Calu3 (cell line): ENCODE measurements around the gene LMO1. TPM values are rescaled to one million over a fixed set of nuclear protein-coding genes. Genes with fewer than 3 reads are reported as not detected.

ENCODE experiments used
- BruUV-seq: library from RNA; stranded (reverse); fragments of 400-500 nt; replicated peaks from 2 replicates; lab custom pipeline; 2021; lab: Mats Ljungman, UMichigan
- CTCF ChIA-PET: fragments of 300-600 bp; sonication (Branson Sonifier 250); formaldehyde crosslinking; loops from one replicate; lab custom pipeline; 2022; ENCODE audit warnings: antibody characterized with exemption; lab: Charles Lee
- DNase-seq: peaks from one replicate; pipeline ENCODE4 v3.0.0; 2022
- H3K27ac Mint-ChIP-seq: one replicate; pipeline ENCODE4 v1.8.0; 2022; ENCODE audit warnings: mixed read lengths; ENCODE audit not compliant: unreplicated experiment
- H3K27me3 Mint-ChIP-seq: one replicate; pipeline ENCODE4 v1.8.0; 2022; ENCODE audit warnings: mixed read lengths; ENCODE audit not compliant: unreplicated experiment
- H3K36me3 Mint-ChIP-seq: one replicate; pipeline ENCODE4 v1.8.0; 2022; ENCODE audit warnings: mild to moderate bottlenecking, moderate library complexity, mixed read lengths; ENCODE audit not compliant: insufficient read depth, unreplicated experiment
- H3K4me1 Mint-ChIP-seq: one replicate; pipeline ENCODE4 v1.8.0; 2022; ENCODE audit warnings: mild to moderate bottlenecking, low read depth, mixed read lengths; ENCODE audit not compliant: unreplicated experiment
- H3K4me3 Mint-ChIP-seq: one replicate; pipeline ENCODE4 v1.8.0; 2022; ENCODE audit warnings: mild to moderate bottlenecking, low read depth, moderate library complexity, mixed read lengths; ENCODE audit not compliant: unreplicated experiment
- H3K9me3 Mint-ChIP-seq: one replicate; pipeline ENCODE4 v1.8.0; 2022; ENCODE audit warnings: low read depth, mixed read lengths; ENCODE audit not compliant: unreplicated experiment
- CTCF ChIP-seq: fragments of 200-600 bp; IDR thresholded peaks from one replicate; pipeline ENCODE4 v1.8.0; 2022; ENCODE audit warnings: antibody characterized with exemption; ENCODE audit not compliant: unreplicated experiment
- intact Hi-C: fragments of 100-400 bp; cut with micrococcal nuclease; formaldehyde crosslinking; loops from one replicate; pipeline ENCODE4 v1.10.0; 2022; ENCODE audit not compliant: unreplicated experiment
- total RNA-seq: library from RNA; stranded (reverse); gene quantifications from 2 replicates; pipeline ENCODE4 v1.2.3, GENCODE V29; 2022

Gene LMO1
- total RNA-seq, 1 experiment from 2014 or later = not detected

DNA sequence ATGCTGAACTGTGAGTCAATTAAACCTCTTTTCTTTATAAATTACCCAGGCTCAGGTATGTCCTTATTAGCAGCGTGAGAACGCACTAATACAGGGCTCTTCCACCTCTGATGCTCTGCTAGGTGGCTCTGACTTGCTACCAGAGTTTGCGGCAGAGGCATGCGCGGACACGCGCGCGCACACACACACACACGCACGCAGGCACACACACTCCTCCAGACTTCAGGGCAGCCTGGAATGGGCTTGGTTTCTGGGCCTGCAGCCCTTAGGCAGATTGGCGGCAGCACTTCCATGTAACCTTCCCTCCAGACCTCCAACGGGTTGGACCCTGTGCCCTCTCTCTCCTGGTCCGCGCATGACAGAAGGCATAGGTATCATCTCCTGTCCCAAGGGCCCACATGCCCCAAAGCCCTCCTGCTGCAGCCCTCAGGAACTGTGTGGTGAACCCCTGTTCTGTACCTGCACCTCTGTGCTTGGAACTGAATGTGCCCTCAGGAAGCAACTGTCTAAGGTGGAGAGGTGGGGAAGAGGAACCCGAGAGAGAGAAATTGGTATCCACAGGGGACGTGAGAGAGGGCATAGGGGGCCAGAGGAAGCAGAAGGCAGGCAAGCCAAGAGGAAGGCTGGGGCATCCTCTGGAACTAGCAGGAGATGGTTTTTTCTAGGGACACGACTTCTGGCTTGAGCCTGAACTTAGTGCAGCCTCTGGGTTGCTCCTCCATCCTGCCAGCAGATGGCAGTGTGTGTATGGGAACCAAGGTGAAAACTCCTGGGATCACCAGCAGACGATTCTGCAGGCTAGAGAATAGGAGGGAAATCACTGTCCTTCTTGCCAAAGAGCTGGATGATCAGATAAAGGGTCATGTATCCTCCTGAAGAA, 71.4 kb downstream of the LMO1 start:
- no peaks in the 10 kb centered on the region for H3K9me3 Mint-ChIP-seq
- peak; percentile 67 for DNase-seq
- CTCF ChIA-PET = interaction anchor here (0.6 to 1.6 kb wide), 2 partner anchors 374 to 448 kb away, joined by 4 to 5 read pairs; no protein-coding TSS in a partner anchor
- peaks cover 49% of the 10 kb centered on the region for H3K27me3 Mint-ChIP-seq
- intact Hi-C loops = loop anchor here (1.0 kb wide), 1 partner anchor 374 kb away; no protein-coding TSS in a partner anchor
- no peak overlapping the region for H3K4me3 Mint-ChIP-seq
- no peaks in the 10 kb centered on the region for H3K4me1 Mint-ChIP-seq
- peak; percentile 55 for TF ChIP-seq CTCF
- H3K27ac Mint-ChIP-seq = no peak overlapping the region
- H3K36me3 Mint-ChIP-seq = no peaks in the 10 kb centered on the region
- BruUV-seq = no TSS peak

GRCh38 chr11:8190431-8190830, 73.2 kb downstream of the LMO1 start:
- H3K4me1 Mint-ChIP-seq = no peaks in the 10 kb centered on the region
- intact Hi-C loops = no loop called here
- BruUV-seq = no TSS peak
- no peak overlapping the region for H3K27ac Mint-ChIP-seq
- CTCF ChIA-PET = interaction anchor here (0.5 kb wide), 1 partner anchor 601 kb away, joined by 3 read pairs; no protein-coding TSS in a partner anchor
- H3K4me3 Mint-ChIP-seq = no peak overlapping the region
- peaks cover 4% of the 10 kb centered on the region for H3K9me3 Mint-ChIP-seq
- TF ChIP-seq CTCF = no peak
- peaks cover 42% of the 10 kb centered on the region for H3K27me3 Mint-ChIP-seq
- no peaks in the 10 kb centered on the region for H3K36me3 Mint-ChIP-seq
- no peak for DNase-seq

- Mint-ChIP-seq H3K4me1 (no peaks in the 10 kb centered on the region), H3K27me3 (peaks cover 35% of the 10 kb centered on the region)
- no peak for DNase-seq
Measured at GRCh38 chr11:8186429-8186828, 77.2 kb downstream of the LMO1 start.

DNA sequence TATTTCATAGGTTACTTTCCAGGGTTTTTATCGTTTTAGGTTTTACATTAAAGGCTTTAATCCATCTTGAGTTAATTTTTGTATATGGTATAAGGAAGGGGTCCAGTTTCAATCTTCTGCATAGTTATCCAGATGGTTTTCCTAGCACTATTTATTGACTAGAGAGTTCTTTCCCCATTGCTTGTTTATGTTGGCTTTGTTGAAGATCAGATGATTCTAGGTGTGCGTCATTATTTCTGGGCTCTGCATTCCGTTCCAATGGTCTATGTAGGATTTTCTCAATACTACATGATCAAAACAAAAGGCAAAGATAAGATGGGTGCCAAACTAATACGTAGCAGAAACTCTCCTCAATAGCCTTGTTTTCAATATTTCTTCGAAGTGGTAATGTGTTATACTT, 80.6 kb downstream of the LMO1 start:
- CTCF ChIA-PET = no interaction called here
- no peak overlapping the region for H3K4me3 Mint-ChIP-seq
- H3K9me3 Mint-ChIP-seq = peaks cover 4% of the 10 kb centered on the region
- H3K27me3 Mint-ChIP-seq = peaks cover 53% of the 10 kb centered on the region
- intact Hi-C loops = no loop called here
- H3K4me1 Mint-ChIP-seq = no peaks in the 10 kb centered on the region
- H3K27ac Mint-ChIP-seq = no peak overlapping the region
- no peak for DNase-seq
- no peak for TF ChIP-seq CTCF
- no TSS peak for BruUV-seq
- H3K36me3 Mint-ChIP-seq = no peaks in the 10 kb centered on the region

More at GRCh38 chr11:8186429-8186828, 77.2 kb downstream of the LMO1 start:
- peaks cover 4% of the 10 kb centered on the region for H3K9me3 Mint-ChIP-seq
- H3K4me3 Mint-ChIP-seq = no peak overlapping the region
- TF ChIP-seq CTCF = no peak
- no peak overlapping the region for H3K27ac Mint-ChIP-seq
- intact Hi-C loops = no loop called here
- BruUV-seq = no TSS peak
- CTCF ChIA-PET = no interaction called here
- no peaks in the 10 kb centered on the region for H3K36me3 Mint-ChIP-seq
